K562 treated with DMSO at 1 percent for 12 hours (cell line): ENCODE measurements around the gene FREM2. TPM values are rescaled to one million over a fixed set of nuclear protein-coding genes. Genes with fewer than 3 reads are reported as not detected.

Experiments
- total RNA-seq: library from RNA; unstranded; fragments of 300-600 nt; gene quantifications from 2 replicates; pipeline ENCODE4 v1.2.3, GENCODE V29; 2022; ENCODE audit not compliant: insufficient read depth

Gene FREM2
- total RNA-seq = not detected in 2 replicates

GRCh38 chr13:38686577-38687245, at the start of gene FREM2:
FREM2 (plus strand) TSS chr13:38687077; CDS start chr13:38687345, 268 bp downstream.

